ENCODE results near the gene ZNF22. TPM values are rescaled to one million over a fixed set of nuclear protein-coding genes. Genes with fewer than 3 reads are reported as not detected.
A peak's percentile ranks its signal among the peaks of the same experiment; 100 is the strongest.

ZNF22 gene
- polyA plus RNA-seq (2014; cell fraction: cytosol; rRNA removed) = 47.8 and 50.2 TPM in 2 replicates
- polyA plus RNA-seq (2014; cell fraction: nucleus; rRNA removed) = 31.7 and 41.0 TPM in 2 replicates

DNA sequence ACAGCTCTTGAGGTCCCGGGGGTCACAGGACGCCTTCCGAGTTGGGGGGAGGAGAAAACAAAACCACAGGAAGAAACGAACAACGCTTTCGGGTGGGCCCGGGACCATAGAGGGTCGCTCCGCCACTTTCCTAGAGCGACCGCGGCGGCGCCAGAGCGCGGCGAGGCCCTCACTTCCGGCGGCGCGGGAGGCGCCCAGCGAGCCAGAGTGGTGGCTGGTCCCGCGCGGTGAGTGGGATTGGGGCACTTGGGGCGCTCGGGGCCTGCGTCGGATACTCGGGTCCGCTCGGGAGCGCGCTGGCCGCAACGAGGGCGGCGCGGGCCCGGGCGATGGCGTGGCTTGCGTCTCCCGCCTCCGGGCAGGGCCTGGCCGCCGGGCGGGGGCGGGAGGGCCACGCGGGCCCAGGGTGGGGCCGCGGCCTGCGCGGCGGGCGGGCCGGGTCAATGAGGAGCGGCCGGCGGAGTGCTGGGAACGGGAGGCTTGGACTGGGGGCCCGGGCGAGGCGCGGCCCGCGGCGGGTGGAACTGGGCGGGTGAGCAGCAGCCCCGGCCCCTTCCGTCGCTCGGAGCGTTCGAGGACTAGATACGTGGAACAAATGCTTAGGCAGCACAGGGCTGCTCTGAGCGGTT is at the start of gene ZNF22:
Gene ZNF22 (plus strand): TSS at position 172 of the 629 bp plus-strand sequence. CDS start 2,446 bp downstream, outside the sequence.
- DNase-seq (ENCODE audit: low spot score) = peak; percentile 78

DNA sequence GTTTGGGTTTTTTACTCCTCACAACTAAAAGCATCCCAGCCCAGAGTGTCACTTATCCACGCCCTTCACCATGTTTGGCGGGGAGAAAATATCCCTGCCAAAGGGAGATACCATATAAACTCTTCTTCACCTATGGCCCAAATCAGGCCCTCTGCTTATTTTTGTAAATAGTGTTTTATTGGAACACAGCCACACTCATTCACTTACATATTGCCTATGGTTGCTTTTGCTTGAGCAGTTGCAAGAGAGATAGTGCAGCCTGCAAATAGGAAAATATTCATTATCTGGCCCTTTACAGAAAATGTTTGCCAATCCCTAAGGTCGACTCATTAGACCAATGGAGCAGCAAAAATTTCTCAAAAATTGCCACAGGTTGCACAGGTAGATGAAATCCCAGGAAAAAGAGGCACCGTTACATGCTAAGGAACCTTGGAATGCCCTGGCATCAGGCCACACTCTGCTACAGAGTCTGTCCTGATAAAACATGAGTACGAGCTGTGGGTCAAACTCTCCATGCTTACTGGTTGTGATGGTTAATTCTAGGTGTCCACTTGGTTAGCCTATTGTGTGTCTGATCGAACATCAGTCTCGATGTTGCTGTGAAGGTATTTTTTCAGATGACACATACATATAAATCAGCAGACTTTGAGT is 49.0 kb upstream of the ZNF22 start:
- DNase-seq (ENCODE audit: low spot score) = no peak

DNA sequence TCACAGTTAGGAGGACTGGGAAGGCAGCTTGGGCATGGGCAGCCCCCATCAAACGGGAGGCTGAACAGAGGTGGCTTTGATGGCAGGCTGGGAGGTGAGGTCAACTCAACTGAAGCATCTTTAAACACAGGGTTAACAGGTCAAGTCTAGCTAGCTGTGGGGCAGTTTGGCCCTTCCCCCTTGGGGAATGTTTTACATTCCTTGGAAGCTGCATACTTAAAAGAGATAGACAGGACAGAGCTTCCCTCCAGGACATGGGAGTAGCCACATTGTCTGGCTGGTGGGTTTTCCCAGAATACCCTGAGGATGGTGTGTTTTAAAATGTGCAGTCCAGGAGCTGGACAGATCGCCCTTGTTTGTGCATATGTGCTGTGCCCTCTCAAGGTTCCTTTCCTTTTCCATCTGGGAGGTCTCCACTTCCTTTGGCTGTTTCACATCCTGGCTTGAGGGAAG is 47.9 kb upstream of the ZNF22 start:
- DNase-seq (ENCODE audit: low spot score) = no peak

DNA sequence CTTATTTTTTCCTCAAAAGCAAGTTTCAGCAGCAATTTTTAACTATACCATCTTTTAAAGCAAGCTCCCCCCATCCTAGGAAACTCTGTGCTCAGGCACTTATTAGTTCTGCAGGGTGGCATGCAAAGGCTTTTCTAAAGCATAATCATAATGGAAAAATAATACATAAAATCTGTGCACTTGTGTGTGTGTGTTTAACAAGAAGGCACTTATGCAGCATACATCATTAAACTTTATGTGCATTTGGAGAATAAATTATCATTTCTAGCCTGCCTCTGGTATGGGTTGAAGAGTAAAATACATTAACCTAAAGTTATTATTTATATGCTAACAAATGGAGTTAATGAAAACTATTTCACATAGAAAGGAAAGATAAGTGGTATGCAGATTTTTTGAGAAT is 46.7 kb upstream of the ZNF22 start:
- no peak for DNase-seq (ENCODE audit: low spot score)

DNA sequence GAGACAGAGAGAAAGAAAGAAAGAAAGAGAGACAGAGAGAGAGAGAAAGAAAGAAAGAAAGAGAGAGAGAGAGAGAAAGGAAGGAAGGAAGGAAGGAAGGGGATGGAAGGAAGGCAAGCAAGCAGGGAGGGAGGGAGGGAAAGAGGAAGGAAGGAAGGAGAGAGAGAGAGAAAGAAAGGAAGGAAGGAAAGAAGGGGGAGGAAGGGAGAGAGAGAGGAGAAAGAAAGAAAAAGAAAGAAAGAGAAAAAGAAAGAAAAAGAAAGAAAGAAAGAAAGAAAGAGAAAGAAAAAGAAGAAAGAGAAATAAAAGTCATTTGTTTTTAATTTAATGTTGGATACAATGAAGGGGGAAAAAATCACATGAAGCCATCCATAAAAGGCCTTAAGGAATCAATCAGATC is 45.8 kb upstream of the ZNF22 start:
- DNase-seq (ENCODE audit: low spot score) = no peak

DNA sequence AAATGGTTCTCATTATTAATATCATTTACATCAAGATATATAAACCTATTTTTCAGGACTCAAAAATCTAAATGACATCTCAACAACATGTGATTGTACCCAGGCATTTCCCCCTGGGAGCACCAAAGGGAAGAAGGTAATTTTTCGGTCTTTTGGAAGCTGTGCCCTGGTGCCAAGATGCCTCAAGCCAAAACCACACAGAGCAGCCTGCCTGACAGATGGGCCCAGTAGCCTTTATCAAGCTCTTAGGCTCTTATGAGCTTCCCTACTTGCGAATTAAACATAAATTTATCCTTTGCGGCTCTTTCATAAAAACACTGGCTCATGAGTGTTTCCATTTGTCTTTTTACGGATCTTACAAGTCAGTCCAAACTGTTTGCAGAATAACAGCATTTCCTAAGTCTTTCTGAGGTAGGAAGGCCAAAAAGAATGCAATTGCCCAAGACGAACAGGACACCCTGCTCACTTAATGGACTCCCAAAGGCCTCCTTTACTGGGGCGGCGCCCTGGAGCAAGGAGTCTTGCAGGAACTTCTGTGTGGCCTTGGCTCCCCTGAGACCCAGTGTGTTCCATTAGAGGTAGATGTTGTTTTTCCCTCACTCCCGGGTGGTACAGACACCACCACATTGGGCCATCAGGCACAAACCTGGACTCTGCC is 45.2 kb upstream of the ZNF22 start:
- no peak for DNase-seq (ENCODE audit: low spot score)

DNA sequence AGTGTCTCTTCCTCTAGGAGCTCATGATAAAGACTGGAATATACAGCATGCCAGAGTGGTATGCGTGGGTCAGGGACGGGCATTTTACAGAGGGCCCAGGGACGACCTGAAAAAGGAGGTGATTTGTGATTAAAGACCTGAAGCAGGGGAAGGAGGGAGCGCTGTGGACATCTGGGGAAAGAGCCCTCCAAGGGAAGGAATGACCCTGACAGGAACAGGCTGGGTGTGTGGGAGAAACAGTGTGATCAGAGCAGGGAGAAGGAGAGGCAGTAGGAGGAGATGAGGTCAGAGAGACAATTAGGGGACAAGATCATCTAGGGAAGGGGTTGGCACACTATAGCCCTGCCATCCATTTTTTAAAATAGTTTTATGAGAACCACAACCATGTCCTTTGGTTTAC is 44.5 kb upstream of the ZNF22 start:
- no peak for DNase-seq (ENCODE audit: low spot score)

DNA sequence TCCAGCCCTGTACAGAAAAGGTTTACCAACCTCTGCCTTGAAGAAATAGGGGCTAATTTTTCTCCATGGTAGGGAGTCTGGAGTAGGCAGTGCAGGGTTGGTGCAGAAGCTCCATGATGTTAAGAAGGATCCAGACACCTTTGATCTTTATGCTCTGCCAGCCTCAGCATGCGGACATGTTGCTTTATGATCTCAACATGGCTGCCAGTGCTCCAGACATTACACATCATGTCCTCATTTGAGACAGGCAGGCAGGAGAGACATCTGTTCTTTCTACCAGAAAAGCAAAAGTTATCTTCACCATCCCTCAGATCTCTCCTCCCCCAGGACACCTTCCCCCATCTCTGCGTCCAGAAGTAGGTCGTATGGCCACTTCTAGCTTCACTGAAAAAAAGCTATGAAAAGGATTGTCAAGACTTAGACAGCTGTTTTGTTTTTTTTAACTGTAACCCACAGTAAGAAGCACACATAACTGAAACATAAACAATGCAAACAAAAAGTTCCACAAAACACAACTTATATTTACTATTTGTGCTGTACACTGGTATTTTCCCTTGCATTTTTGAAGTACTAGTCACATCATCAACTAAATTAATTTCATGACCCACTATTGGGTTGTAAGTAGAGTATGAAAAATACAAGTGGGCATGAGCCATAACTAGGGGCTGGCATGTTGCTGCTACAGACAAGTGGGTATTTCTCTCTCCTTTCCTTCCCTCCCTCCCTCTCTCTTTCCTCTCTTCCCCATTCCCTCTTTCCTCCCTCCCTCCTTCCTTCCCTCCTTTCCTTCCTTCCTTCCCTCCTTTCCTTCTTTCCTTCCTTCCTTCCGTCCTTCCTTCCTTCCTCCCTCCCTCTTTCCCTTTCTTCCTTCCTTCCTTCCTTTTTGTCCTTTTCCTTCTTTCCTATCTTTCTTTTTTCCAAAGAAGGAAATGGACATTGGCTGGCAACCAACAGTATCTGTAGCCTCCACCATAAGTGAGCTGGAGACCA is 43.7 kb upstream of the ZNF22 start:
- DNase-seq (ENCODE audit: low spot score) = no peak

DNA sequence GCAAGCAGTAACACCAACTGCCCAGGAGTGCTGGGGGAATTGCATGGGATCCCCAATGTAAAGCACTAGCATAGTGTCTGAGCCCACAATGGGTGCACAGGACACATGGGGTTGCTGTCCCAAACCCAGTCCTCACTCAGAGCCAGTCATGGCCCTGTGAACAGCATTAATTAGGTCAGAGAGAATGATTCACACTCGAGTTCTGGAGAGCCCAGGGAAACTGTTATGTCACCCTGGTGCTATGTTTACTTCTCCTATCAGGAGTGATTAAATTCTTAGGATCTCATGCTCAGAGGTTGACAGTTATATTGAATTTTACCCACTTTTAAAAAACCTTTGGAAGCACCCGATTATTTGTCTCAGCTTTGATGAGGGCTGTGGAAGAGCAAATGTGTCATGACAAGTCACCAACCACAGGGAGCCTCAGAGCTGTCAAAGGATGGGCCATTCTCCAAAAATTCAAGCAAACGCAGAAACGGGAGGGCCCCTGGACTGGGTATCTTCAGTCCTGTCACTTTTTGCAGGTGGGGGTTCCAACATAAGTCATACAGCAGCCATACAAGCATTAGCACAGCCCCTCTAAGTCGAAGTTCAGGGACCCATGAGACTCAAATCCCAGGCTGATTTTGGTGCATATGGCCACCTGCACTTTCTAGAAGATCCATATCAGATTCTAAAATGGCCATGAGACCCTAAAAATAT is 42.4 kb upstream of the ZNF22 start:
- no peak for DNase-seq (ENCODE audit: low spot score)

DNA sequence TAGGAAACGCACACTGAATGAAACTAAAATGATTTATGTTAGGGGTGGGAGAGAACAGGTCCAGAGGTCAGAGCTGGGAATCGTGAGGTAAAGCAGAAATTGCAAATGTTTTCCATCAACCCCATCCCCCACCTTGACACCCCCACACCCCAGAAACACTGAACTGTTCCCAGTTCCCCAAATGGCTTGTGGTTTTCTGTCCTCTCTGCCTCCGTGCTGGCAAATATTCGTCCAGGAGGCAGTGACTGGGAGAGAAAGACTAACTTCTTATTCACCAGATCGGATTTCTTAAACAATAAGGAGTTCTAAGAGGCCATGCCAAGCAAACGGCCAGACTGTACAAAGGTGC is 41.9 kb upstream of the ZNF22 start:
- DNase-seq (ENCODE audit: low spot score) = no peak

DNA sequence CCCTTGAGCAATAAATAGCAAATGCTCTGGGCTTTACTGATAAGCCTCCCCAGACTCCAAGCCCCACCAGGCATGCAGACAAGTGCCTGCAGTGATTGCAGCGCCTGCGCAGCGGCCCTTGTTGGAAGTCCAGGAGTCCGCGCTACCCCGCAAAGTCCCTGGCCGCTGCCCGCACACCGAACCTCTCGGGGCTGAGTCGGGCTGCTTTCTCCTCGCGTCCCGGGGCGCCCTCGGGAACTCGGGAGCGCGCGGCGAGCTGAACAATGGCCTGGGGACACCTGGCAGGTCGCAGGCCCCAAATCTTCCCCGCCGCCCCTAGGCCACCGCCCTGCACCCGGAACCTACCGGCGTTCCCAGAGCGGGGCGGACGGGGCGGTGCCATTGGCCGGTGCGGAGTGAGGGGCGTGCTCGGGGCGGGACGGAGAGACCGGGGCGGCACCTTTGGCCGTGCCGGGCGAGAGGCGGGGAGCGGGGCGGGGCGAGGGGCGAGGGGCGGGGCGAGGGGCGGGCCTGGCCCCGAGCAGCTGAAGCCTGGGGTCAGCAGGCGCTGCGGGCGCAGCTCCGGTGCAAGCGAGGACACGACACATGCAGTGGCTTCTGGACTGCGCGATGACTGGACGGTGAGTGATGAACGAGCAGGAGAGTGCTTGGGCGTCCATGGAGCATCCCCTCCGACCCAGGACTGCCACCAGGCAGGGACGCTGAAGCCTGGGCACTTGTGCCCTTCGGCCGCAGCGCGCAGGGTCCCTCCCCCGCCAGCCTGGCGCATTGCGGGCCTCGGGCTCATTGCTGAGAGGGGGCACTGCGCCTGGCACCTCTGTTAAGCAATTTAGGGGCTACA is 41.3 kb upstream of the ZNF22 start, which contains the start of gene RASSF4:
Gene RASSF4 (plus strand): TSS at position 556 of the 841 bp plus-strand sequence. CDS start 10,401 bp downstream, outside the sequence.
- peak; percentile 85 for DNase-seq (ENCODE audit: low spot score)

DNA sequence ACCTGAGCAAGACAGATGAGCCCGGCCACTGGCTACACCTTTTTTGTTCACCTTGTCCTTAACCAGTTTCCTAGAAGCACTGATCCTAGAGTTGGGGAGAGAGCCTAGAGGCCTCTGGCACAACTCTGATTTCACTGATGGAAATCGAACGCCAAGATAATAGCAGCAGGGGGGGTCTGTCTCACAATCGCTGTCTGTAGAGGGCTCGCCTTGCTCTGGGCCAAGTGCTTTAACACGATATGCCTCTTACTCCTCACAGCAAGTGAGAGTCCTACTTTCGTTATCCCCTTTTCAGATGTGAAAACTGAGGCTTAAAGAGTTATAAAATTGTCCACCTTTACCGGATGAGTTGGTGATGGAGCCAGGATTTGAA is 40.6 kb upstream of the ZNF22 start:
- DNase-seq (ENCODE audit: low spot score) = peak; percentile 27

DNA sequence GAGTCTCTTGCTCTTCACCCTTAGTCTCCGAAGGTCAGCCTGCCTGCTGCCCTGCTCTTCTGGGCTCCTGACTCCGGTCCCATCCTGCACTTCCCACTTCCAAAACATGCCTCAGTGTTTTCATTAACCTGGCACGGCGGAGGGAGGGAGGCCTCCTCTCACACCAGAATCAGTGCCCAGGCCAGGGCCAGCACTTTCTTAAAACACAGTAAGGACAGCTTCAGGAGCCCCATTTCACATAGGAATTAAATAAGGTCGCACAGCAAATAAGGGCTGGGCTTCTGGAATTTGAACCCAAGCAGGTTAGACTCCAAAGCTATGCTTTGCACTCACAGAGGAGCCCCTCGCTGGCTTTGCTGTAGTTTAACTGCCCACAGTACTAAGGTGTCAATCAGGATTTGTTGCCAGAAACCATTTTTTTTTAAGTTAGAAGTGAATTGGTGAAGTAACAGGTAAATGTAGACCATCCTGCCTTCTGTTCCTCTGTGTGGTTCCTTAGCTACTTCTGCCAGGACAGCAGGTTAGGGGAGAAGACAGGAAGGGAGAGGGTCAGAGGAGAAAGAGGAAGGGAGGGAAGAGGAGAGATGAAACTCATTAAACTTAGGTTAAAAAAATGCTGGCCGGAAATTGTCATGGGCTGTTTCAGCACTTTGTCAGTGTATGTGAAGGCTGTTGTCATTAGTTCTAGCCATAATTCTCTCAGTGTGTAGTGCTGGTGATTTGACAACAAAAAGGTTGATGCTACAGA is 40.1 kb upstream of the ZNF22 start:
- no peak for DNase-seq (ENCODE audit: low spot score)

DNA sequence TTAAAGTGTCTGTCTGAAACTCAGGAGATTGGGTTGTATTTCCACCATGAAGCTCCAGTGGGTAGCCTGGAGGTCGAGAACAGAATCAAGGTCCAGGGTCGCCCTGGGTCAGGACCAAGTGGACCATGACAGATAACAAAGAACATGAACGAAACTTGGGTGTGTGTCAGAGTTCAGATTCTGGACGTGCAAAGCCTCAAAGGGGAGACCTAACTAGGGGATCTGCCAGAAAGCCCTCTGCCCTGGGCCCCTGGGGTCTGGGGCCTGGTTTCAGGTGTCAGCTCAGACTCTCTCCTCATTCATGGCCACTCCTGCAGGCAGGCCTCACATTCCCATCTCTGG is 39.5 kb upstream of the ZNF22 start:
- DNase-seq (ENCODE audit: low spot score) = no peak

DNA sequence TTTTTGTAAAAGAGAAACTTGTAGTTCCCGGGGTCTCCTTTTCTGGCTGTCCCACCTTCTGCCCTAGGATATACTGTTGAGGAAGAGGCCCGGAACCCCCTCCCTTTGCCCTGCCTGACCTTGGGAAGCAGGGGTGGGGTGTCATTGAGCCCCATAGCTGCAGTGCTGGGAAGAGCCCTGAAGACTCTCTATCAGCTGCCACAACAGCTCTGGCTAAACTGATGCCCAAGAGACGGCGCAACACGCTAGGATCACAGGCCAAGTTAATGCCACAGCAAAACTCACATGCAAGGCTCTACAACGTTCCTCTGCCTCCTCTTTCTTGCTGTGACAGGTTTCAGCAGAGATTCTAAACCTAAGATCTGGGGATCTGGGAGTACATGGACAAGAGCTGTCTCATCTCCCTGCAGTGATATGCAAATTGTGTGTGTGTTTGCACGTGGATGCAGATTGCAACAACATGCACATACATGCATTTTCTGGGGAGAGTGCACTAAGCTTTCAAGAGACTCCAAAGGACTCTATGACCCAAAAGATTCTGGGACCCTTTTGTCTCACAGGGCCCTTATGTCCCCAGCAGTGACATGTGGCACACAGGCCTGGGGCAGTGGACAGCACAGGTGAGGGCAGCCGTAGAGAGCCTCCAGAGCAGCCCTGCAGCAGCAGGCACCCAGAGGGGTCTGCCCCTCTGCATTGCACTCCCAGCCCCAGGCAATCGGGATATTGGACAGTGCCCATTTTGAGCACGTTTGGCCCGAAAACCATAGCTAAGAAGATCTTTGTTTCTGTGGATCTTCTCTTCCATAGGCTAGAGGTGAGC is 38.6 kb upstream of the ZNF22 start:
- DNase-seq (ENCODE audit: low spot score) = no peak

DNA sequence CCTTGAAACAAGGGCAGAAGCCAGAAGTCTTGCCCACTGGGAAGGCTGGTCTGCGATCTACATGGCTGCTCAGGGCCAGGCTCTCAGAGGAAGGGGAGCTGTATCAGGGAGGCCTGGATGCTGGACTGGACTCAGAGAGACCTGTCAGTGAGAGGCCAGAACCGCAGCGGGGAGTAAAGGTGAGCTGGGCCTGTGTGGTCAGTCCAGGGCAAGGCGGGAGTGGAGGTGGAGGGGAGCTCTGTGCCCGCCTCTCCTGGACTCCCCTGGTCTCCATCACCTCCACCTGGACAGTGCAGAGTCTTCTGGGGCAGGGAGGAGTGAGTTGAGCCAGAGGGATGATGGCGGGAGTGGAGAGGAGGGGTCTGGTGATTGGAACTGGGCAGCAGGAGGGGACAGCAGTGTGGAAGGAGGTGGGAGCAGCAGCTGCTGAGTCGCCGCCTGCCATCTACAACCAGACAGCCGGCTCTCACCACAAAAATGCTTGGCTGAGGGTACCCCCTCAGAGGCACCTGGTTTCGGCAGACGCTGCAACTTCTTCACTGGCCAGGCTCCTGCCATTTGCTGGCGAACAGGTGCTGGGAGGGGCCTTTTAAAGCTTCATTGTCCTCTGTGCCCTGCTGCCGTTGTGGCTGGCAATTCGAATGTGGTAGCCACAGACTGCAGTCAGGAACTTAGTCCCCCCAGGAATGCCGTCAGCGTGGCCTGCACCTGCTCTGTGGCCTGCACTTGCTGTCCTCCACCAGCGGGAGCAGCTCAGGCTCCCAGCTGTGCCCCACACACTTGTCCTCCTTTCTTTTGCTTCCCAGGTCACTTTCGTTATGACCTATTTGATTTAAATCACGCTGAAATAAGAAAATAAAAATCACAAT is 37.6 kb upstream of the ZNF22 start:
- peak; percentile 54 for DNase-seq (ENCODE audit: low spot score)

Measured in SK-N-DZ (cell line).